RWPE2 (cell line): ENCODE data around the gene VWF.

Experiments used
- ATAC-seq: fragments of 200-7000 bp; cut with Tn5 transposase; 3 replicates; pipeline ENCODE4 v1.9.1; 2021; ENCODE audit warnings: low read depth
- DNase-seq: peaks from one replicate; pipeline ENCODE4 v3.0.0-alpha.2; 2020; ENCODE audit warnings: low spot score
- H3K27ac ChIP-seq: fragments of 450-650 bp; 2 replicates; pipeline ENCODE4 v1.5.1; 2017; ENCODE audit warnings: mild to moderate bottlenecking; ENCODE audit not compliant: poor library complexity, severe bottlenecking
- H3K27me3 ChIP-seq: fragments of 250-450 bp; sonication (Bioruptor Pico); 2 replicates; pipeline ENCODE4 v1.5.1; 2021; ENCODE audit warnings: mild to moderate bottlenecking, moderate library complexity; ENCODE audit not compliant: insufficient read depth, poor library complexity, severe bottlenecking
- H3K36me3 ChIP-seq: fragments of 250-450 bp; sonication (Bioruptor Pico); 2 replicates; pipeline ENCODE4 v1.5.1; 2020; ENCODE audit warnings: low read depth, mild to moderate bottlenecking, moderate library complexity
- H3K4me1 ChIP-seq: fragments of 250-450 bp; sonication (Bioruptor Pico); 2 replicates; pipeline ENCODE4 v1.5.1; 2021; ENCODE audit warnings: mild to moderate bottlenecking, moderate library complexity; ENCODE audit not compliant: insufficient read depth, poor library complexity, severe bottlenecking
- H3K4me3 ChIP-seq: fragments of 250-450 bp; sonication (Bioruptor Pico); 2 replicates; pipeline ENCODE4 v1.5.1; 2021; ENCODE audit warnings: mild to moderate bottlenecking, moderate library complexity; ENCODE audit not compliant: severe bottlenecking
- H3K9me3 ChIP-seq: fragments of 250-450 bp; sonication (Bioruptor Pico); 2 replicates; pipeline ENCODE4 v1.5.1; 2021; ENCODE audit warnings: mild to moderate bottlenecking, moderate library complexity; ENCODE audit not compliant: severe bottlenecking
- TF ChIP-seq, protein P1 (sequence below): fragments of 450-650 bp; IDR thresholded peaks from one replicate; pipeline ENCODE4 v1.5.1; 2017; ENCODE audit warnings: mild to moderate bottlenecking, moderate library complexity; ENCODE audit not compliant: poor library complexity, severe bottlenecking

Gene VWF

DNA sequence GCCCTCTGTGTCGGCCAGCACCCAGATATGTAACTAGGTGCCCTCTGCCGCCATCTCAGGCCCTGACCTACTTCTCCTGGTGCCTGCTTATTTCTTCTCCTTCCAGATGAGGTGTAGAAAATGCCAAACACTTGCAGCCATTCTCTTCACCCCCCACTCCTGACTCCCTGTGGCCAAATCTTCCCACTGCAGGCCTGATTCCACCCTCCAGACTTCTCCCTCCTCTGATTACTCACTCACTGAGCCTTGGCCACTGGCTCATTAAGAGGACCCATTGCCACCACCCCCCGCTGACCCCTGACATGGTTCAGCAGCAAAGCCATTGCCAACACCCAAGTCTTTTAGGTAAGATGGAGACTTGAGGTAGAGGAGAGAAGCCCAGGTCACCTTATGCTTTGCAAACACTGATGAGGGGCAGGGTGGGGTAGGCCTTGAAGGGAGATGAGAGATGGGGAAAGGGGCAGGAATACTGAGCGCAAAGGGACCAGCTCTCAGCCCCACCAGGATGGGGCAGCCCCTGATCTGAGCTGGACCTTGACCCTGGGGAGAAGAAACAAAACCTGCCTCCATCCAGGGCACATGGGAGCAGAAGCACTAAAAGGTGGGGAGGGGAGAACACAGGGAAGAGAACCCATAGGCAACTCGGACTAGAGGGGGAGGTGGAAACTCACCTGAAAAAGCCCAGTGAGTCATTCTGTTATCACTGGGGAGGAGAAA, 154.3 kb downstream of the VWF start:
- no peak for ATAC-seq
- Histone ChIP-seq H3K9me3 (no peaks in the 10 kb centered on the region), H3K27me3 (no peaks in the 10 kb centered on the region), H3K27ac (no peak overlapping the region), H3K4me3 (no peak overlapping the region), H3K4me1 (no peaks in the 10 kb centered on the region), H3K36me3 (no peaks in the 10 kb centered on the region)
- TF ChIP-seq, protein P1, sequence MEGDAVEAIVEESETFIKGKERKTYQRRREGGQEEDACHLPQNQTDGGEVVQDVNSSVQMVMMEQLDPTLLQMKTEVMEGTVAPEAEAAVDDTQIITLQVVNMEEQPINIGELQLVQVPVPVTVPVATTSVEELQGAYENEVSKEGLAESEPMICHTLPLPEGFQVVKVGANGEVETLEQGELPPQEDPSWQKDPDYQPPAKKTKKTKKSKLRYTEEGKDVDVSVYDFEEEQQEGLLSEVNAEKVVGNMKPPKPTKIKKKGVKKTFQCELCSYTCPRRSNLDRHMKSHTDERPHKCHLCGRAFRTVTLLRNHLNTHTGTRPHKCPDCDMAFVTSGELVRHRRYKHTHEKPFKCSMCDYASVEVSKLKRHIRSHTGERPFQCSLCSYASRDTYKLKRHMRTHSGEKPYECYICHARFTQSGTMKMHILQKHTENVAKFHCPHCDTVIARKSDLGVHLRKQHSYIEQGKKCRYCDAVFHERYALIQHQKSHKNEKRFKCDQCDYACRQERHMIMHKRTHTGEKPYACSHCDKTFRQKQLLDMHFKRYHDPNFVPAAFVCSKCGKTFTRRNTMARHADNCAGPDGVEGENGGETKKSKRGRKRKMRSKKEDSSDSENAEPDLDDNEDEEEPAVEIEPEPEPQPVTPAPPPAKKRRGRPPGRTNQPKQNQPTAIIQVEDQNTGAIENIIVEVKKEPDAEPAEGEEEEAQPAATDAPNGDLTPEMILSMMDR, result no peak
- no peak for DNase-seq

DNA sequence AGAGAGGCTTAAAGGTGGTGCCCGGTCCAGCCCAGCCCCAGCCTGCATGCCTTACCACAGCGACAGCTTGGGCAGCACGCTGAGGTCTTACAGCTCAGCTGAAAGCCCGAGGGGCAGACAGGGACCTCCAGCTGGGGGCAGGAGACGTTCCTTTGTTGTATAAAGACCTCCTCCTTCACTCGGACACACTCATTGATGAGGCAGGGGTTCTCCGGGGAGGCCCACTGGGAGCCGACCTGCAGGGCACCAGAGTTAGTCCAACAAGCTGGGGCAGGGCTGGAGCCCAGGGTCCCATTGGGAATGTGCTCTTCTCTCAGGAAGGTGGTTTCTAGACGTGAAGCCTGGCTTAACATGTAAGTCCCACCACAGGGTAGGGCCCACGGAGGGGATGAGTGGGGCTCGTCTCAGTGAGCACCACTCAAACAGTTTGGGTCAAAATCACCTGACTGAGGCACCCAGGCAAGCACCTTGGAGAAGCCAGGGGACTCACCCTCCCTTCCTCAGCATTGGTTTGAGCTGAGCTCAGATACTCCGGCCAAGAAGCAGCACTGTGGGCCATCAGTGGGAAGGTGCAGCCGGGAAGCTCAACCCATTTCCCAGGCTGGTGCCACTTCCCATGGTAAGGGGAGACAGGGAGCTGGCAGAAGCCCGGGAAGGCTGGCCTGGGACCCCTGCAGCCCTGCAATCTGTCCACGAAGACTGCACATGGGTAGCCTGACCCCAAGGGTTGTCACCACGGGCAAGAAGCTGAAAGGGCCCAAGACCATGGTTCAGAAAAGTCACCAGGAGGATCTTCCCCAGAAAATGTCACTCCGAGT, 155.1 kb downstream of the VWF start:
- no peaks in the 10 kb centered on the region for H3K9me3 ChIP-seq
- no peak overlapping the region for H3K27ac ChIP-seq
- DNase-seq (no peak), ATAC-seq (no peak)
- H3K4me3 ChIP-seq, result no peak overlapping the region
- no peaks in the 10 kb centered on the region for H3K36me3 ChIP-seq
- H3K4me1 ChIP-seq, result no peaks in the 10 kb centered on the region
- no peaks in the 10 kb centered on the region for H3K27me3 ChIP-seq
- TF ChIP-seq, protein P1, result no peak

DNA sequence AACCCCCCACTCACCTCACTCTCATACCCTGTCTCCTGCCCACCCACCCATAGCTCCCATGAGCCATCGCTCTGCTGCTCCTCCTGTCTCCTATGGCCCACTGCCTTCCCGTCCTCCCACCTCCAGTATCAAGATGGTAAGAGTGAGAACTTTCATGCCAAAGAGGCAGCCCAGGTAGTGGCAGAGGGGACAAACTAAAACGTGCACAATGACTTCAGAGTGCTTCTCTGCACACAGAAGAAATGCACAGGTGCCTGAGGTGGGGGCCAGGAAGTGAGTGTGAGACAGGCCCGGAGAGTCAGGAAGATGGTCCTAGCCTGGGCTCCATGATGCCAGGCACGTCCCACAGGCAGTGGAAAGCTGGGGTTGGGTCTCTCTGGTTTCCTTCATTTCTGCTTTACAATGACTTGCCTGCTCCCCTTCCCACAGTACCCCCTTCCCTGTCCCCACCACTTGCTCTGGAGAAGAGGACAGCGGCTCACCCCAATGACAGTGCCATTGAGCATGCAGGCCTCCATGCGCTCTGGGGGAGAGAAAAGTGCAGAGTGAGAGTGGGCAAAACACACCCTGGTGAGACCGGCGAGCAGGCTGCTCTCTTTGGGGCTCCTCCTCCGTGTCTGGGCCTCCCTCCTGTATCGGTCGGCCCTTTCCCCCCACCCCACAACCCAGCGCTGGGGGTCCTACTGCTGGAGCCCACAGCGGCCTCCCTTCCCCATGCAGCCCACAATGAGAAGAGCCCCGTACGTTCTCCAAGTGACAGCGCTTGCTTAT, 156.6 kb downstream of the VWF start:
- H3K9me3 ChIP-seq, result no peaks in the 10 kb centered on the region
- ATAC-seq (no peak), DNase-seq (no peak)
- no peak overlapping the region for H3K4me3 ChIP-seq
- no peak overlapping the region for H3K27ac ChIP-seq
- TF ChIP-seq, protein P1, result no peak
- H3K36me3 ChIP-seq, result no peaks in the 10 kb centered on the region
- no peaks in the 10 kb centered on the region for H3K27me3 ChIP-seq
- H3K4me1 ChIP-seq, result no peaks in the 10 kb centered on the region

DNA sequence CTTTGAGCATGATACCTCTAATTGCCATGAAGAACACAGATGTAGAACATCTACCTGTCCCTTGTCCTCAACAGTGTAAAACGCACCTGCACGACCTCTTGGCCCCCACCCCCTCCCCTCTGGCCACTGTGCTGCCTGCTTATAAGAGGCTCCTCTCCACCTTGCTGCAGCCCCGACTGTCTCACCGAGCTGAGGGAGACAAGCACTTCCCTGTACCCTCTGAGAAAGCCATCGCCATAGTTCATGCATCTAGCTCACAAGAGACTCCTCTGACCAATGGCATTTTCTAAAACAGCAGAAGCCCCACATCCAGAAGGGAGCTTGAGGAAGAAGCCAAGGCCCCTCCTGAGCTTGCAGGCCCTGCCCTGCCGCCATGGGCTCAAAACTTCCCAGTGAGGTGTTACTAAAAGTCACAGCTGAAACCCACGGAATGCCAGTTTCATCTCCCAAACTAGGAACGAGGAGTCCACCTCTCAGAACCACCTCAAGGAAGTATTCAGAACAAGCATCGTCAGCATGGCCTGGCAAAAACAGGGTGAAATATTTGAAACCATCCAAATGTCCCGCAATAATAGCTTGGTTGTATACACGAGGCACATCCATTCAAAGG, 157.9 kb downstream of the VWF start:
- no peaks in the 10 kb centered on the region for H3K36me3 ChIP-seq
- H3K27ac ChIP-seq, result no peak overlapping the region
- no peaks in the 10 kb centered on the region for H3K4me1 ChIP-seq
- no peak for ATAC-seq
- TF ChIP-seq, protein P1, result no peak
- no peak for DNase-seq
- H3K27me3 ChIP-seq, result no peaks in the 10 kb centered on the region
- H3K9me3 ChIP-seq, result no peaks in the 10 kb centered on the region
- H3K4me3 ChIP-seq, result no peak overlapping the region
